Testis (tissue), 3 donors: Measurements from ENCODE around the gene C4orf51. TPM values are rescaled to one million over a fixed set of nuclear protein-coding genes. Genes with fewer than 3 reads are reported as not detected.

ENCODE experiments used
- DNase-seq: peaks from one replicate; pipeline ENCODE4 v3.0.0-alpha.2; 2019
- H3K27ac ChIP-seq, 2 donors: fragments of 200-600 bp; sonication (generic); one replicate each; pipeline ENCODE4 v1.5.1; 2019
- H3K27me3 ChIP-seq: fragments of 200-600 bp; sonication (generic); one replicate; pipeline ENCODE4 v1.5.1; 2019
- H3K36me3 ChIP-seq: fragments of 200-600 bp; sonication (generic); one replicate; pipeline ENCODE4 v1.5.1; 2017; ENCODE audit warnings: low read depth; ENCODE audit errors: missing control alignments
- H3K4me1 ChIP-seq: fragments of 200-600 bp; sonication (generic); one replicate; pipeline ENCODE4 v1.5.1; 2019
- H3K4me3 ChIP-seq, 2 donors: fragments of 200-600 bp; sonication (generic); one replicate each; pipeline ENCODE4 v1.5.1; 2017 to 2019
- H3K9me3 ChIP-seq: fragments of 200-600 bp; sonication (generic); one replicate; pipeline ENCODE4 v1.5.1; 2017
- POLR2A ChIP-seq: fragments of 450-650 bp; IDR thresholded peaks from one replicate; pipeline ENCODE4 v1.6.1; 2017; ENCODE audit warnings: antibody characterized with exemption, mild to moderate bottlenecking, moderate library complexity
- WGBS, 2 donors: methylation state at CpG; one replicate each; pipeline ENCODE4 v1.1.5; 2018; 5-methylcytosine and 5-hydroxymethylcytosine counted together
- intact Hi-C: fragments of 100-400 bp; cut with DNase I; formaldehyde crosslinking; loops from one replicate; pipeline ENCODE4 v1.15.1; 2023; ENCODE audit warnings: low total_unique reads
- polyA plus RNA-seq: library from polyadenylated mRNA; stranded (reverse); fragments of 350-450 nt; fragmentation: Illumina TruSeq; extraction: RNeasy Lipid Tissue Mini Kit (QIAGEN cat#74804); gene quantifications from one replicate; pipeline ENCODE4 v1.2.3, GENCODE V29; 2014; ENCODE audit warnings: low read depth, low replicate concordance; ENCODE audit not compliant: insufficient read depth
- total RNA-seq, 2 donors: library from RNA; depleted of rRNA; stranded (reverse); fragments of >200 nt; gene quantifications; one replicate each; pipeline ENCODE4 v1.2.3, GENCODE V29; 2016
- TF ChIP-seq, protein P1 (sequence below), 3 experiments: fragments of 450-650 bp in 2 of 3; fragments of 200-600 bp in 1 of 3; sonication (generic) in 1 of 3; IDR thresholded peaks; one replicate each; pipeline ENCODE4 v1.5.1; 2016 to 2019; ENCODE audit warnings: antibody characterized with exemption in 3 of 3, mild to moderate bottlenecking in 2 of 3, moderate library complexity in 1 of 3

The C4orf51 gene
- total and polyA plus RNA-seq, 3 donors from 2014 or later: 0.87 to 10.6 (median 1.3) TPM

DNA sequence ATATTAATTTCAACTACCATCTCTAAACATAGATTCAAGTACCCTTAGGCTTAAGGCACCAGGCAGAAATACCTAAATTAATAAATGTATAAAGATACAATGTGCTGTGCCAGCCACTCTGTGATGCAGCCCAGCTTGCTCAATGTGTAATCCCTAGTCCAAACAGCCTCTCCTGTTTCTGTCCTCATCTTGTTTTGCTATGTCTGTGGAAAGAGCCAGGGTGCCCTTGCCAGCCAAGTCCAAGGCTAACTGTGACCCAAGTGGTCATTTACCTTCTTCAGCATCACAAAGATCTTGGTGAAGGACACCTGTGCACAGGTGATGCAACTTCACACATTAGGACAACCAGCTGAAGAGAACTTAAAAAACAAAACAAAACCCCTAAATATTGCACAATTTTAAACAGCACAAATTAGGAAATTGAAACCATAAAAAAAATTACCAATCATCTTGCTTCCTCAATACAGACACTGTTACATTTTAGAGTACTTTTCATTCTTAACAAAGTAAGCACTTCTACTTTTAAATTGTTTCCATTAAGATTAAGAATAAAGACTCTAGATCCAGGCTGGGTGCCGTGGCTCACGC, 89.6 kb downstream of the C4orf51 start:
- intact Hi-C loops: no loop called here
- no peak for TF ChIP-seq POLR2A
- TF ChIP-seq, protein P1, sequence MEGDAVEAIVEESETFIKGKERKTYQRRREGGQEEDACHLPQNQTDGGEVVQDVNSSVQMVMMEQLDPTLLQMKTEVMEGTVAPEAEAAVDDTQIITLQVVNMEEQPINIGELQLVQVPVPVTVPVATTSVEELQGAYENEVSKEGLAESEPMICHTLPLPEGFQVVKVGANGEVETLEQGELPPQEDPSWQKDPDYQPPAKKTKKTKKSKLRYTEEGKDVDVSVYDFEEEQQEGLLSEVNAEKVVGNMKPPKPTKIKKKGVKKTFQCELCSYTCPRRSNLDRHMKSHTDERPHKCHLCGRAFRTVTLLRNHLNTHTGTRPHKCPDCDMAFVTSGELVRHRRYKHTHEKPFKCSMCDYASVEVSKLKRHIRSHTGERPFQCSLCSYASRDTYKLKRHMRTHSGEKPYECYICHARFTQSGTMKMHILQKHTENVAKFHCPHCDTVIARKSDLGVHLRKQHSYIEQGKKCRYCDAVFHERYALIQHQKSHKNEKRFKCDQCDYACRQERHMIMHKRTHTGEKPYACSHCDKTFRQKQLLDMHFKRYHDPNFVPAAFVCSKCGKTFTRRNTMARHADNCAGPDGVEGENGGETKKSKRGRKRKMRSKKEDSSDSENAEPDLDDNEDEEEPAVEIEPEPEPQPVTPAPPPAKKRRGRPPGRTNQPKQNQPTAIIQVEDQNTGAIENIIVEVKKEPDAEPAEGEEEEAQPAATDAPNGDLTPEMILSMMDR (IDR thresholded peaks at IDR 0.05): no peak
- H3K9me3 ChIP-seq: no peaks in the 10 kb centered on the region
- no peak for DNase-seq
- WGBS, 2 donors: 54 to 56% methylated on average over 2 of the region's 2 CpGs
- H3K27ac ChIP-seq: no peak overlapping the region
- H3K4me1 ChIP-seq: no peaks in the 10 kb centered on the region
- H3K36me3 ChIP-seq: no peaks in the 10 kb centered on the region
- no peaks in the 10 kb centered on the region for H3K27me3 ChIP-seq
- no peak overlapping the region for H3K4me3 ChIP-seq

DNA sequence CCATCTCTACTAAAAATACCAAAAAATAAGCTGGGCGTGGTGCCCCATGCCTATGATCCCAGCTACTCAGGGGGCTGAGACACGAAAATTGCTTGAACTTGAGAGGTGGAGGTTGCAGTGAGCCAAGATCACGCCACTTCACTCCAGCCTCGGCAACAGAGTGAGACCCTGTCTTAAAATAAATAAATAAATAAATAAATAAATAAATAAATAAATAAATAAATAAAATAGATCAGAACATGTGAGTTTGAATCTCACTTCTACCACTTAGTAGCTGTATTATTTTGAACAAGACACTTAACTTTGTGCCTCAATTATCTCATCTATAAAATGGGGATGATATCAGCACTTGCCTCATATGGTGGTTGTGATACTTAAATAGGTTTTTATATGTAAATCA, 90.2 kb downstream of the C4orf51 start:
- no peak for DNase-seq
- intact Hi-C loops: no loop called here

DNA sequence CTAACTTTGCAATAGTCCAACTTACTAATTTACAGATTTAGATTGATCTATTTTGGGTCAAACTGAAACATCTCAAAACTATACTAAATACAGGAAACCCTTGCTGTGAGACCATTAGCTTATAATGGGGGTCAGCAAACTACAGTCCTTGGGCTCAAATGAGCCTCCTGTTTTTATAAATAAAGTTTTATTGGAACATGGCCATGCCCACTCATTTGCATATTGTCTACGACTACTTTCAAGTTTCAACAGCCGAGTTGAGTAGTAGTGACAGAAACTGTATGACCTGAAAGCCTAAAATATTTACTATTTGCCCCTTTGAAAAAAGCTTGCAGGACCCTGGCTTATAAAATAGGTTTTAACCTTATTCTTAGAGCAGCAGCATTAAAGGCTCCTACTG, 92.4 kb downstream of the C4orf51 start:
- no peaks in the 10 kb centered on the region for H3K36me3 ChIP-seq
- DNase-seq: no peak
- H3K9me3 ChIP-seq: no peaks in the 10 kb centered on the region
- H3K4me1 ChIP-seq: no peaks in the 10 kb centered on the region
- H3K27ac ChIP-seq: no peak overlapping the region
- 88 to 97% methylated on average over 2 of the region's 2 CpGs for WGBS, 2 donors
- H3K27me3 ChIP-seq: no peaks in the 10 kb centered on the region
- TF ChIP-seq, protein P1 (IDR thresholded peaks at IDR 0.05): no peak
- TF ChIP-seq POLR2A: no peak
- intact Hi-C loops: no loop called here
- no peak overlapping the region for H3K4me3 ChIP-seq

More for the DNA sequence above, 90.2 kb downstream of the C4orf51 start:
- Histone ChIP-seq H3K36me3 (no peaks in the 10 kb centered on the region), H3K4me3 (no peak overlapping the region), H3K9me3 (no peaks in the 10 kb centered on the region), H3K27ac (no peak overlapping the region), H3K4me1 (no peaks in the 10 kb centered on the region), H3K27me3 (no peaks in the 10 kb centered on the region)
- TF ChIP-seq POLR2A: no peak
- TF ChIP-seq, protein P1 (IDR thresholded peaks at IDR 0.05): no peak
- WGBS, 2 donors: 89 to 95% methylated on average over 4 of the region's 4 CpGs

DNA sequence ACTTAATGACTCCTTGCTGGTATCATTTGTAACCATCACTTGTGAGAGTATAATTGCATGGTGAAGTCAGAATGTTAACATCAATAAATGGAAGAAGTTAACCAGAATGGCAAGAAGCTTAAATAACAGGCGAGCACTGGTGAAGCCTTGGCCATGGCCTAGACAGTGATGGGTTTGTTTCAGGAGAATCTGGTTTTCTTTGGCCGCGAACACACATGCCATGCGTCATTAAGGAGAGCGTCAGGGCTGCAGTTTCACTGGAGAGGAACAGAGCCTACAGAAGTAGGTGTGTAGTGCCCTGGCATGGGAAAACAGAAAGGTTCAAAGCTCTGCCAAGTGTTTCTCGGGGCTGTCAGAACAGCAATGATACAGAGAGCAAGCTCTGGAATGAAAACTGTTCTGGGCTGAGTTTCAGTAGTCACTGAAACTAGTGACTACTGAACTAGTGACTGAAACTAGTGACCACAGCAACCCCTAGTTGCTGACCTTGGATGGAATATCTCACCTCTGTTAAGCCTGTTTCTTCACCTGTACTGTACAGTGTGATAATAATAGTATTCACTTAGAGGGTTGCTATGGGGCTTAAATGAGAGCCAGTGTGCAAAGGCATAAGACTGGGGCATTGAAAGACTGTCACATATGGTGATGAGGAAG, 93.8 kb downstream of the C4orf51 start:
- H3K4me3 ChIP-seq: no peak overlapping the region
- TF ChIP-seq POLR2A: no peak
- TF ChIP-seq, protein P1 (IDR thresholded peaks at IDR 0.05): no peak
- H3K27me3 ChIP-seq: no peaks in the 10 kb centered on the region
- intact Hi-C loops: no loop called here
- H3K4me1 ChIP-seq: no peaks in the 10 kb centered on the region
- no peak for DNase-seq
- no peaks in the 10 kb centered on the region for H3K9me3 ChIP-seq
- no peak overlapping the region for H3K27ac ChIP-seq
- no peaks in the 10 kb centered on the region for H3K36me3 ChIP-seq
- WGBS, 2 donors: 92 to 96% methylated on average over 6 of the region's 6 CpGs

DNA sequence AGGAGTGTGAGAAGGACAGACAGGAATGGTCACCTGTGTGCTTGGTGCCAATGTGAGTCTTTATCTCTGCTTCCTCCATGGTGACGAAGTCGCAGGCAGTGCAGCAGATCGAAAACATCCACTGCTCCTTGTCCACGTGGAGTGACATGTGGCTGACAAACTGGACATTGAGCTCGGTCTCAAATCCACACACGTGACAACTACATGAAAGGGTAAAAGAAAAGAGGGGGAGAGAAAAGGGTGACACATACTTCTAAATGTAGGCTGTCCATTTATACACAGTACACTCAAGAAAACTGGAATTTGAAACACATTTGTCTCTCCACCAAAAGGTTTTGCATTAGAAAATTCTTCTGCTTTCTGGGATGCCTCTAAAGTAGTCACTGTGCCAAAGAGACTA, 94.5 kb downstream of the C4orf51 start:
- Histone ChIP-seq H3K27ac (no peak overlapping the region), H3K9me3 (no peaks in the 10 kb centered on the region), H3K36me3 (no peaks in the 10 kb centered on the region), H3K4me1 (no peaks in the 10 kb centered on the region), H3K4me3 (no peak overlapping the region), H3K27me3 (no peaks in the 10 kb centered on the region)
- intact Hi-C loops: no loop called here
- DNase-seq: no peak
- WGBS, 2 donors: 92 to 96% methylated on average over 6 of the region's 6 CpGs
- TF ChIP-seq, protein P1 (IDR thresholded peaks at IDR 0.05): no peak
- TF ChIP-seq POLR2A: no peak
